Measurements from ENCODE around the gene TMEM256.

TMEM256 gene

DNA sequence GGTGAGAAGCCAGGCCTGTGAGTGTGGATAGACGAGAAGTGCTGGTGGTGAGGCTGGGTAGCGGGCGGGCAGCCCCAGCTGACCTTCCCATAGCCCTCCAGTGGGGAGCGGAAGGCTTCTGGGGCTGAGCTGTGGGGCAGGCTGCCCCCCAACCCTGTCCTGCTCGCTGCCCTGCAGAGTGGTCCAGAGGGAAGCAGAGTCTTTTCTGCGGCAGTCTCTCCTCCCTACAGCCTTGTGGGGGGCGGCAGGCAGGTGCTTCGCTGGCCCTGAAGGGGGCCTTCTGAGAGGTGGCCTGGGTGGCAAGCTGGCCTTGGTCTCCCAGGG is 7.5 kb upstream of the TMEM256 start:
- Mint-ChIP-seq H3K27me3 (no peaks in the 10 kb centered on the region), H3K36me3 (ENCODE audit: insufficient read depth) (peaks cover 3% of the 10 kb centered on the region), H3K4me3 (no peak overlapping the region), H3K27ac (ENCODE audit: low read depth) (no peak overlapping the region), H3K4me1 (no peaks in the 10 kb centered on the region), H3K9me3 (no peaks in the 10 kb centered on the region)
- no peak for ATAC-seq (replicated peaks; ENCODE audit: extremely low read depth, poor library complexity, severe bottlenecking)
- no peak for DNase-seq (ENCODE audit: low spot score in 2 of 2)

DNA sequence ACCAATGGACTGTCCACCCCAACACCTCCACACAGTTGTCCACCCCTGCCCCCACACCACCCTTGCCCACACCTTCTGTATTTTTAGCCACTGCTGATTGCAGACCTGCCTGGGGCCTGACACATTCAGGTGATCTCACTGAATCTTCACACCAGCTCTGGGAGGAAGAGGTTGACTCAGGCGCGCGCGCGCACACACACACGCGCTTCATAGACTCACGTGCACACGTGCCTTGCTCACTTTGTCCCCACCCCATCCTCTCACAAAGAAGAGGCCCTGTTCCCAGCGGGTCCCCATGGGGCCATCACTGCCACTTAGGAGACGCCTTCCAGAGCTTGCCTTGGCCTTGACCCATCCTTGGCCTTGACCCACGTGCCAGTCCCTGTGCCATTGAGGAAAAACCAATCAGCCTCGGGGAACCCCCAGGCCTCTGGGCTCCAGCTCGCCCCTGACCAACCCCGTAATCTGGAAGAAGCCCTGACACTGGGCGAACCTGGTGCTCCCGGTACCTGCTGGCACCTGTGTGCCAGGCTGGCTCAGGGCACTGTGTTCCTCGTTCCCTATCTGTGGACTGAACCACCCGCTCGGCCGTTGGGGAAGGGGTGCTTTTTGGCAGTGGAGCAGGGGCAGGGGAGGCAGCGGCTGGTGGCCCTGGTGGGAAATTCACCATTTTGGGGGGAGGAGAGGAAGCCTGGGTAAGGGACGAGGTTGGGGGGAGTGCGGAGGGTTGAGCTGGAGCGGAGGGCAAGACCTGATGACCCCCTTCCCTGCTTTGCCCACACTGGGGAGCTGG is 6.9 kb upstream of the TMEM256 start:
- ATAC-seq (replicated peaks; ENCODE audit: extremely low read depth, poor library complexity, severe bottlenecking), result no peak
- Mint-ChIP-seq H3K4me1 (no peaks in the 10 kb centered on the region), H3K27ac (ENCODE audit: low read depth) (no peak overlapping the region), H3K9me3 (no peaks in the 10 kb centered on the region), H3K27me3 (no peaks in the 10 kb centered on the region), H3K36me3 (ENCODE audit: insufficient read depth) (peaks cover 3% of the 10 kb centered on the region), H3K4me3 (no peak overlapping the region)
- no peak for DNase-seq (ENCODE audit: low spot score in 2 of 2)

DNA sequence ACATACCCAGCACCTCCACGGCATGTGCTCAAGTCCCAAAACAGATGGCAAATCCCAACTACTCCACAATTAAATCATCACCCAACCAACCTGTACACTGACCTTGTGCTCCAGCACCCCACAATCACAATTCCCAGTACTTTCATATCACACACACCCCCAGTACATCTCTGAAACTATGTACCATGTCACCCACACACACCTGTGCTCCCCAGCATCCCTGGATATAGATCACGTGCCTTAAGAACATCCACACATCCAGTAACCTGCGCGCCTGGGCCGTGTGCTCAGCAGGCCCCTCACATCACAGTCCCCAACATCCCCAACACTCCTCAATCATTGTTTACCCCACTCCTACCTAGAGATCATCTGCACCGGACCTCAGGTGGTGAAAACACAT is 5.8 kb upstream of the TMEM256 start:
- no peak overlapping the region for H3K27ac Mint-ChIP-seq (ENCODE audit: low read depth)

DNA sequence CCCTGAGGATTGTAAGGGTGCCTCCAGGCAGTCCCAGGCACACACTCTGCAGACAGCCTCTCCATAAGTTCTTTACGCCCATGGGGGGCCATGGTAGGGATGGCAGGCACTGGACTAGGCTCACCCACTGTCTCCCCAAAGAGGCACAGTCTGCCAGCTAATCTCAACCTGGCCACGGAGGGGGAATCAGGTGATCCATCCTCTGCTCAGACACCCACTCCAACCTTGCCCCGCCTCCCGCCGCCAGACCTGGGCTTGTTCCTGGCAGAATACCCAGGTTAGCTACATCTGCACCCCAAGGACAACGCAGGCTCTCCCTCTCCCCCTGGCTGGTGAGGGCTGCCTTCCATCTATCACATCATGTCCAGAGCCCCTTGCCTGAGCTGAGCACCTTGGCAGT is 5.0 kb upstream of the TMEM256 start:
- Mint-ChIP-seq H3K4me3 (peak overlapping the region; percentile 14), H3K27ac (ENCODE audit: low read depth) (no peak overlapping the region), H3K27me3 (no peaks in the 10 kb centered on the region), H3K4me1 (peaks cover 7% of the 10 kb centered on the region), H3K36me3 (ENCODE audit: insufficient read depth) (peaks cover 7% of the 10 kb centered on the region), H3K9me3 (no peaks in the 10 kb centered on the region)
- ATAC-seq (replicated peaks; ENCODE audit: extremely low read depth, poor library complexity, severe bottlenecking), result no peak
- no peak for DNase-seq (ENCODE audit: low spot score in 2 of 2)

More for the DNA sequence above, 5.8 kb upstream of the TMEM256 start:
- Mint-ChIP-seq H3K27me3 (no peaks in the 10 kb centered on the region), H3K4me1 (no peaks in the 10 kb centered on the region), H3K9me3 (no peaks in the 10 kb centered on the region), H3K4me3 (no peak overlapping the region), H3K36me3 (ENCODE audit: insufficient read depth) (peaks cover 3% of the 10 kb centered on the region)
- ATAC-seq (replicated peaks; ENCODE audit: extremely low read depth, poor library complexity, severe bottlenecking) (no peak), DNase-seq (ENCODE audit: low spot score in 2 of 2) (no peak)

DNA sequence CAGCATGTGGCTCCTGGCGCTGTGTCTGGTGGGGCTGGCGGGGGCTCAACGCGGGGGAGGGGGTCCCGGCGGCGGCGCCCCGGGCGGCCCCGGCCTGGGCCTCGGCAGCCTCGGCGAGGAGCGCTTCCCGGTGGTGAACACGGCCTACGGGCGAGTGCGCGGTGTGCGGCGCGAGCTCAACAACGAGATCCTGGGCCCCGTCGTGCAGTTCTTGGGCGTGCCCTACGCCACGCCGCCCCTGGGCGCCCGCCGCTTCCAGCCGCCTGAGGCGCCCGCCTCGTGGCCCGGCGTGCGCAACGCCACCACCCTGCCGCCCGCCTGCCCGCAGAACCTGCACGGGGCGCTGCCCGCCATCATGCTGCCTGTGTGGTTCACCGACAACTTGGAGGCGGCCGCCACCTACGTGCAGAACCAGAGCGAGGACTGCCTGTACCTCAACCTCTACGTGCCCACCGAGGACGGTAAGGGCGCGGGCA is 4.4 kb upstream of the TMEM256 start:
- H3K27me3 Mint-ChIP-seq, result no peaks in the 10 kb centered on the region
- no peak for DNase-seq (ENCODE audit: low spot score in 2 of 2)

DNA sequence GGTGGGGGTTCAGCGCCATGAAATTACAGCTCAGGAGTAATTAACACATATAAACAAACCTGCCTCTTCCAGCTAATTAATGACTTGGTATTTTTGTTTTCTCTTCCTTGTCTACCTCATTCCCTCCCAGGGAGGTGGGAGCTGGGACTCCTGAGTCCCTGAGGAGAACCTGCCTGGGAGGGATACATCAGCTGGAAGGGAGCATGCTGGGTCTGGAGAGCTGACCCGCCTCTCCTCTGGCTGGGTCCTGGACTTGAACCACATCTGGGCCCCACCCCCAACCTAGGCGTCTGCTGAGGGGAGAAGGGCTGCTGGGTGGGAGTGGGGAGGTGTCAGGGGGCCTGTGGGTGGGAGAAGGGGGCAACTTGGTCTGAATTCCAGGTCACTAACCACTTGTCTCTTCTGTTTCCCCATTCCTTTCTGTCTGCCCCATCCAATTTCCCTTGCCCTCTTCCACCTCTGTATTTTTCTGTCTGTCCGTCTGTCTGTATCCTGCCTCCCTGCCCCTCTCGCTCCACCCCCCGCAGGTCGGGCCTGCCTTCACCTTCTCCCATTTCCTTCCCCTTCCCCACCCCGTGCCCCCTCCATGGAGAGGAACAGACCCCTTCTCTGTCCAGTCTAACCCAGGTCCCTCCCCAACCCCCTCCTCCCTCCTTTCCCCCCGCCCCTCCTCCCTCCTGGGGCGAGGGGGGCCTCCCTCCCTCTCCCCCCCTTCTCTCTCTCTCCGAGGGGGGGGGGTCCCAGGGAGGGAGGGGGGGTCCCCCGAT is 3.8 kb upstream of the TMEM256 start, which contains the start of gene NLGN2:
NLGN2 (plus strand) TSS at position 361 of the 767 bp plus-strand sequence. CDS start 411 bp downstream, outside the sequence.
- no peak within 1 kb of the TSS for H3K27ac Mint-ChIP-seq (ENCODE audit: low read depth)
- peak within 1 kb of the TSS; percentile 14 for H3K4me3 Mint-ChIP-seq
- H3K36me3 Mint-ChIP-seq (ENCODE audit: insufficient read depth), result peaks cover 5% of the 10 kb centered on the region
- no peaks in the 10 kb centered on the region for H3K27me3 Mint-ChIP-seq
- peaks cover 13% of the 10 kb centered on the region for H3K4me1 Mint-ChIP-seq
- DNase-seq (ENCODE audit: low spot score in 2 of 2) (no peak), ATAC-seq (replicated peaks; ENCODE audit: extremely low read depth, poor library complexity, severe bottlenecking) (no peak)
- H3K9me3 Mint-ChIP-seq, result no peaks in the 10 kb centered on the region

More for the DNA sequence above, 4.4 kb upstream of the TMEM256 start:
- Mint-ChIP-seq H3K36me3 (ENCODE audit: insufficient read depth) (peaks cover 7% of the 10 kb centered on the region), H3K9me3 (no peaks in the 10 kb centered on the region), H3K4me1 (peaks cover 8% of the 10 kb centered on the region), H3K27ac (ENCODE audit: low read depth) (no peak overlapping the region), H3K4me3 (peak overlapping the region; percentile 14)
- ATAC-seq (replicated peaks; ENCODE audit: extremely low read depth, poor library complexity, severe bottlenecking), result no peak

DNA sequence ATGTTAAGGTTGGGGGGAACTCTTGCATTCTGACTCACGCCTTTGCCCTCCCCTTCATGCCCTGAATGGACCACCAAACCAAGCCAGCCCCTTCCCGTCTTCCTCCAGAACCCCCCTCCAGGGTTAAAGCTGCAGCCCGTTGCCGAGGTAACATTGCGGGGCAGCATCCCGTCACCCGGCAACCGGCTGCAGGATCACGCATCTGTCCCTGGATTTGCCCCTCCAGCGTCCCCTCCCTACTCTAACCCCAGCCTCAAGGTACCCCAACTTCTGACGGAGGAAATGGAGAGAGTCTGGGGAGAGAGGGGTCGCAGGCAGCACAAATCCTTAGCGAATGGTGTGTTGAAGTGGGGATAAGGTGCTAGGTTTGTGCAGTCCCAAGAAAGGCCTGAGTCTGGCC is 3.2 kb upstream of the TMEM256 start:
- Mint-ChIP-seq H3K9me3 (no peaks in the 10 kb centered on the region), H3K4me3 (no peak overlapping the region), H3K27ac (ENCODE audit: low read depth) (no peak overlapping the region), H3K36me3 (ENCODE audit: insufficient read depth) (peaks cover 5% of the 10 kb centered on the region), H3K27me3 (no peaks in the 10 kb centered on the region), H3K4me1 (peaks cover 13% of the 10 kb centered on the region)
- ATAC-seq (replicated peaks; ENCODE audit: extremely low read depth, poor library complexity, severe bottlenecking) (no peak), DNase-seq (ENCODE audit: low spot score in 2 of 2) (no peak)

DNA sequence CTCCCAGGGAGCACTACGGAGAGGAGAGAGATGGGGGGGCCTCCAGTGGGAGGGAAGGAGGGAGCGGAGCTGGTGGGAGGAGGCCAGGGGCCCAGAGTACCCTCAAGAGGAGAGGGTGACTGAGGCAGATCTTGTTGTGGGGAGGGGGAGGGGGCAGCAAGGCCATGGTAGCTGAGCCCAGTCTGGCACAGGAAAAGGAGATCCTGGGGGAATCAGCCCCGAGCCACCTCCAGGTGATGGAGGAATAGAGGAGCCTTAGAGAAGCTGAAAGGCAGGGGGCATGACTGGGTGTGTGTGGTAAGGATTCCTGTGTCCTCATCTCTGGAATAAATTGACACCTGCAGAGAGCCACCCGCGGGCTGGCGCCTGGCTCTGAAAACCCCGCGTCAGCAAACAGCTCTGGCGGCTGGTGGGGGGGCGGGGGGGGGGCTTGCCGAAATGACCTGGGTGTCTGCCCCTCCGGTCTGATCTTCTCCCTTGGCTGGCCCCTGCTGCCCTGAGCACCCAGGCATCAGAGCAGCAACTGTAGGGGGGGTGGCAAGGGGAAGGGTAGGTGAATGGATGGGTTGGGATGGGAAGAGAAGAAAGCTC is 2.4 kb upstream of the TMEM256 start:
- H3K4me3 Mint-ChIP-seq, result peak overlapping the region; percentile 93
- DNase-seq (ENCODE audit: low spot score in 2 of 2) (no peak), ATAC-seq (replicated peaks; ENCODE audit: extremely low read depth, poor library complexity, severe bottlenecking) (no peak)
- H3K27ac Mint-ChIP-seq (ENCODE audit: low read depth), result no peak overlapping the region
- peaks cover 19% of the 10 kb centered on the region for H3K4me1 Mint-ChIP-seq
- H3K9me3 Mint-ChIP-seq, result no peaks in the 10 kb centered on the region
- no peaks in the 10 kb centered on the region for H3K27me3 Mint-ChIP-seq
- H3K36me3 Mint-ChIP-seq (ENCODE audit: insufficient read depth), result peaks cover 5% of the 10 kb centered on the region

DNA sequence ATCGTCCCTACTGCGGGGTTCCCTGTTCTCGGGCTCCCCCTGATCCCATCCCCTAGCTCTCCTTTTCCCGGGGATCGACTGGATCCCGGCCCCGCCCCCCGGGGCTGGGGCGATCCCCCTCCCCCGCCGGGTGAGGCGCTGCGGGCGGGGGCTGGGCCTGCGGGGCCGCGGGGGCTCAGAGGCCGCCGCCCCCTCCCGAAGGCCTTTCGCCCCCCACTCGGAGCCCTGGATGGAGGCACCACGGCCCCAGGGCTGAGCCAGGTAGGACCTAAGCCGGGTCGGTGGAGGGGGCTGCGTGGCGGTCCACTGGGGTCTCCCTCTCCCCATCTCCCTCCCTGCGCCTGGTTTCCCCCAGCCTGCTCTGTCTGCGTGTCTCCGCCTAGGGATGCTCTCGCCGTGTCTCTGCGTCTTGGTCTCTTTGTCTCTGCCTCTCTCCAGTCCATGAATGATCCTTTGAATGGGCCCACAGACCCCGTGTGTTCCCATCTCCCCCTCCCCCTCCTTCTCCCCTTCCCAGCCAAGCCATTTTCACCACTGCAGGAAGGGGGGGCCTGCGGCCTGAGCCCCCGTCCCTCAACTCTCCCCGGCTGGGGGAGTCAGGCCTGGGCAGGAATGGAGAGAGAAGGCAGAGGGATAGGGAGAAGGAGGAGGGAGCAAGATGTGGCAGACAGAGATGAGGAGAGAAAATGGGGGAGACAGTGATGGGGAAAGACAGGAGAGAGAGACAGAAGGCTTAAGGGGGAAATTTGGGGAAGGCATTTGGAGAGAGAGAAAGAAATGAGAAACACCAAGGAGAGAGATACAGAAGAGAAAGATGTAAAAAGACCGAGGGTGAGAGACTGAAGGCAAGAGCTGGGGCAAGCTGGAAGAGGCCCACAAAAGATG is 1.7 kb upstream of the TMEM256 start:
- no peaks in the 10 kb centered on the region for H3K27me3 Mint-ChIP-seq

DNA sequence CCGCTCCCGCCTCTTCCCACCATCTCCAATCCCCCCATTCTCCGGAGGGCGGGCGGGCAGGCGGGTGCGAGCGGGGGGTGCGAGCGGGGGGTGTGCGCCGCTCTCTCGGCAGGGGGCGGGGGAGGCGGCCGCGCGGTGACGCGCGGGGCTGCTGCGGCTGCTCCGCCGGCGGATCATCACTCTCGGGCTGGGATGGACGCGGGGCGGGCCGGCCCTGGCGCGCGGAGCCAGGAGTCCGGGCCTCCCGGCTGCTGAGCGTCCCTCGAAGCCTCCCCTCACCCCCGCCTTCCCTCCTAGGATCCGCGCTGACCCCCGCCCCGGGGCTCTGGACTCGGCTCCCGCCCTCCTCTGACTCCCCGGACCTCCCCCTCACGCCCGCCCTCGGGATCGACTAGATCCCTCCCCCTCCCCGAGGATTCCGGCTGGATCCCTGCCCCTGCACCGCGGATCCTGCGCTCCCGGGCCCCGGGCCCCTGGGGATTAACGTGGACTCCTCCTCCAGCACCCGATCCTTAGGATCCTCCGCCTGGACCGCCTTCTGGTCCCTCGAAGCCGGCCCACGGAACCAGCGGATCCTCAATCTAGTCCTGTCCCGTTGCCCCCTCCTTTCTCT is 946 bp upstream of the TMEM256 start:
- H3K27ac Mint-ChIP-seq (ENCODE audit: low read depth), result peak overlapping the region; percentile 78
- no peak for DNase-seq (ENCODE audit: low spot score in 2 of 2)

More for the DNA sequence above, 1.7 kb upstream of the TMEM256 start:
- no peaks in the 10 kb centered on the region for H3K9me3 Mint-ChIP-seq
- H3K36me3 Mint-ChIP-seq (ENCODE audit: insufficient read depth), result peaks cover 5% of the 10 kb centered on the region
- ATAC-seq (replicated peaks; ENCODE audit: extremely low read depth, poor library complexity, severe bottlenecking) (no peak), DNase-seq (ENCODE audit: low spot score in 2 of 2) (no peak)
- peaks cover 19% of the 10 kb centered on the region for H3K4me1 Mint-ChIP-seq
- peak overlapping the region; percentile 93 for H3K4me3 Mint-ChIP-seq
- peak overlapping the region; percentile 78 for H3K27ac Mint-ChIP-seq (ENCODE audit: low read depth)

DNA sequence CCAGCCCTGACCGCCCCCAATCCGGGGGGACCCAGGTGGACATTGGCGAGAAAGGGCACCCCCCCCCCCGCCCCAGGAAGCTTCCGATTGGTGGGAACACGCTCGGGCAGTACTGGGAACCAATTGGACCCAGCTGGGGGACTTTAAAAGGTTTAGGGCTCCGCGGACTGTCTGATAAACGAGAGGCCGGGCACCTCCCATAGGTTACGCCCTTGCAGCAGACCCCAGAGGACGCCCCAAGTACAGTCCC is 245 bp downstream of the TMEM256 start:
- peak overlapping the region; percentile 93 for H3K4me3 Mint-ChIP-seq
- no peaks in the 10 kb centered on the region for H3K27me3 Mint-ChIP-seq
- peaks cover 19% of the 10 kb centered on the region for H3K4me1 Mint-ChIP-seq
- H3K36me3 Mint-ChIP-seq (ENCODE audit: insufficient read depth), result peaks cover 5% of the 10 kb centered on the region
- H3K9me3 Mint-ChIP-seq, result no peaks in the 10 kb centered on the region
- ATAC-seq (replicated peaks; ENCODE audit: extremely low read depth, poor library complexity, severe bottlenecking) (peak; percentile 7), DNase-seq (ENCODE audit: low spot score in 2 of 2) (no peak)
- peak overlapping the region; percentile 78 for H3K27ac Mint-ChIP-seq (ENCODE audit: low read depth)

More for the DNA sequence above, 946 bp upstream of the TMEM256 start:
- Mint-ChIP-seq H3K36me3 (ENCODE audit: insufficient read depth) (peaks cover 5% of the 10 kb centered on the region), H3K4me3 (peak overlapping the region; percentile 93), H3K9me3 (no peaks in the 10 kb centered on the region), H3K4me1 (peaks cover 19% of the 10 kb centered on the region), H3K27me3 (no peaks in the 10 kb centered on the region)
- ATAC-seq (replicated peaks; ENCODE audit: extremely low read depth, poor library complexity, severe bottlenecking), result peak; percentile 59

Data from central memory CD8-positive, alpha-beta T cell (primary cell).